K562 (cell line): ENCODE measurements around the gene BTG2. TPM values are rescaled to one million over a fixed set of nuclear protein-coding genes. Genes with fewer than 3 reads are reported as not detected.
"Not testable (repeated sequence)": the region's sequence is repeated elsewhere in the genome, so short reads cannot be mapped to it uniquely, and the experiment has no call there.

Experiments
- ATAC-seq: fragments of 200-7000 bp; cut with Tn5 transposase; 3 replicates; pipeline ENCODE4 v1.9.1; 2020; ENCODE audit warnings: moderate library complexity
- BruUV-seq: library from RNA; stranded (reverse); fragments of 400-500 nt; replicated peaks from 2 replicates; lab custom pipeline; 2021; lab: Mats Ljungman, UMichigan
- CTCF ChIA-PET: fragments of 300-600 bp; formaldehyde crosslinking; extraction: SDS; loops from one replicate; lab custom pipeline; 2021; ENCODE audit warnings: low intra/inter-chr PET ratio; lab: Yijun Ruan, JAX
- POLR2A ChIA-PET: fragments of 300-600, 350-650 bp; sonication (Branson Sonifier 250); formaldehyde crosslinking; extraction: SDS; loops from one replicate; lab custom pipeline; 2021; ENCODE audit warnings: antibody characterized with exemption, inconsistent platforms; lab: Yijun Ruan, JAX
- DNase-seq, 4 experiments: peaks; one replicate each; pipeline versions ENCODE4 v3.0.0 to v3.0.0-alpha.2; 2011 to 2018; ENCODE audit warnings: low spot score in 3 of 4, mixed read lengths in 3 of 4; ENCODE audit errors: extremely low read depth in 1 of 4
- FAIRE-seq: peaks from 2 replicates; lab custom pipeline; 2011; peaks lifted over from hg19 to GRCh38; lab: Jason Lieb, UNC
- H2AFZ ChIP-seq: 2 replicates; pipeline ENCODE4 v1.6.0; 2011; ENCODE audit warnings: low read depth, low read length, control low read depth, inconsistent platforms
- H3K27ac ChIP-seq: fragments of 200-600 bp; 3 replicates; pipeline ENCODE4 v1.8.0; 2011; ENCODE audit warnings: low read depth, mild to moderate bottlenecking, control low read depth, inconsistent platforms, low read length, moderate library complexity, mixed read lengths; ENCODE audit errors: extremely low read depth
- H3K27me3 ChIP-seq, 2 experiments: fragments of 300-600 bp in 1 of 2; 2 replicates in 1 of 2; 3 replicates in 1 of 2; pipeline versions ENCODE4 v1.6.0 to v1.8.0; 2011; ENCODE audit warnings: inconsistent platforms in 2 of 2, low read length in 2 of 2, mild to moderate bottlenecking in 1 of 2, mixed read lengths in 1 of 2, moderate library complexity in 1 of 2; ENCODE audit not compliant: control insufficient read depth in 2 of 2, insufficient read depth in 2 of 2
- H3K36me3 ChIP-seq: fragments of 300-600 bp; 3 replicates; pipeline ENCODE4 v1.8.0; 2011; ENCODE audit warnings: mild to moderate bottlenecking, low read length, inconsistent platforms; ENCODE audit not compliant: control insufficient read depth, insufficient read depth
- H3K4me1 ChIP-seq, 2 experiments: fragments of 200-600 bp in 1 of 2; replicated peaks in 1 of 2; 2 replicates in 1 of 2; 3 replicates in 1 of 2; pipeline versions ENCODE4 v1.5.1 to v1.8.0; 2011; ENCODE audit warnings: inconsistent platforms in 2 of 2, low read length in 2 of 2, mild to moderate bottlenecking in 1 of 2, mixed read lengths in 1 of 2, moderate library complexity in 1 of 2; ENCODE audit not compliant: control insufficient read depth in 2 of 2, insufficient read depth in 2 of 2
- H3K4me2 ChIP-seq: 2 replicates; pipeline ENCODE4 v1.6.1; 2011; ENCODE audit warnings: low read length, control low read depth, inconsistent platforms, mixed read lengths; ENCODE audit not compliant: insufficient read depth
- H3K4me3 ChIP-seq: fragments of 200-600 bp; sonication (generic), shearing (Covaris generic); 2 replicates; pipeline ENCODE4 v1.5.1; 2016; ENCODE audit warnings: control low read depth, inconsistent platforms
- H3K79me2 ChIP-seq: fragments of 200-600 bp; 3 replicates; pipeline ENCODE4 v1.8.0; 2011; ENCODE audit warnings: low read length, inconsistent platforms; ENCODE audit not compliant: control insufficient read depth, insufficient read depth
- H3K9ac ChIP-seq, 2 experiments: 2 replicates each; pipeline versions ENCODE4 v1.6.0 to v1.6.1; 2011; ENCODE audit warnings: low read depth in 2 of 2, low read length in 2 of 2, control low read depth in 1 of 2, inconsistent platforms in 1 of 2, mild to moderate bottlenecking in 1 of 2, mixed read lengths in 1 of 2; ENCODE audit not compliant: insufficient read depth in 1 of 2
- H3K9me1 ChIP-seq: one replicate; pipeline ENCODE4 v1.6.0; 2011; ENCODE audit warnings: inconsistent platforms, mild to moderate bottlenecking, low read length, moderate library complexity; ENCODE audit not compliant: control insufficient read depth, insufficient read depth
- H3K9me3 ChIP-seq: replicated peaks from 2 replicates; pipeline ENCODE4 v1.5.1; 2011; ENCODE audit warnings: low read depth, low read length, inconsistent platforms; ENCODE audit not compliant: control insufficient read depth, insufficient read depth
- H4K20me1 ChIP-seq: replicated peaks from 2 replicates; pipeline ENCODE4 v1.6.1; 2011; ENCODE audit warnings: low read length, inconsistent platforms, mixed read lengths; ENCODE audit not compliant: control insufficient read depth, insufficient read depth
- ARID1B ChIP-seq: fragments of 450-650 bp; IDR thresholded peaks from 2 replicates; pipeline ENCODE4 v1.6.1; 2016; ENCODE audit warnings: antibody characterized with exemption, mild to moderate bottlenecking, inconsistent platforms
- CBFA2T2 ChIP-seq: fragments of 450-650 bp; conservative IDR thresholded peaks from 2 replicates; pipeline ENCODE4 v1.6.1; 2017; ENCODE audit warnings: mild to moderate bottlenecking
- CBFA2T3 ChIP-seq: fragments of 450-650 bp; IDR thresholded peaks from 2 replicates; pipeline ENCODE4 v1.6.1; 2017
- KDM1A ChIP-seq, 2 experiments: fragments of 450-650 bp; IDR thresholded peaks; 2 replicates each; pipeline ENCODE4 v1.6.1; 2016; ENCODE audit warnings: mild to moderate bottlenecking in 2 of 2
- NFIC ChIP-seq: fragments of 450-650 bp; IDR thresholded peaks from 2 replicates; pipeline ENCODE4 v1.6.1; 2017; ENCODE audit warnings: mild to moderate bottlenecking, inconsistent platforms
- TAL1 ChIP-seq: fragments of 450-650 bp; IDR thresholded peaks from 2 replicates; pipeline ENCODE4 v1.6.1; 2016; ENCODE audit warnings: mild to moderate bottlenecking
- WGBS: fragments of 100-300 bp; shearing (Covaris generic); methylation state at CpG from one replicate; pipeline ENCODE4 v1.1.6; 2016; ENCODE audit warnings: low coverage, mixed read lengths; ENCODE audit not compliant: insufficient coverage; ENCODE audit errors: missing lambda C conversion rate; 5-methylcytosine and 5-hydroxymethylcytosine counted together
- in situ Hi-C: fragments of 300-500 bp; cut with MboI; formaldehyde crosslinking; loops from 4 replicates; pipeline ENCODE4 v1.15.0; 2018; ENCODE audit warnings: inconsistent platforms, mixed read lengths
- intact Hi-C: fragments of 100-400 bp; cut with micrococcal nuclease; formaldehyde crosslinking; loops from 2 replicates; pipeline ENCODE4 v1.14.2; 2022
- polyA plus RNA-seq, 8 experiments: library from polyadenylated mRNA; depleted of rRNA in 4 of 8; stranded (reverse) in 5 of 8; unstranded in 3 of 8; fragments of >200 nt; fragmentation: Nextera tagmentation in 2 of 8; fragmentation: Illumina TruSeq in 1 of 8; extraction: Ambion mirVana in 2 of 8; extraction: Trizol in 1 of 8; gene quantifications; 2 replicates each; pipeline versions ENCODE4 v1.2.1 to v1.2.3, GENCODE V29; 2011 to 2014; ENCODE audit warnings: inconsistent platforms in 1 of 8, missing spikeins in 1 of 8
- total RNA-seq, 7 experiments: library from RNA; depleted of rRNA in 6 of 7; stranded (reverse); fragments of >200 nt in 6 of 7; fragmentation: Illumina TruSeq in 2 of 7; extraction: Trizol in 2 of 7; gene quantifications; 2 replicates each; pipeline versions ENCODE4 v1.2.1 to v1.2.3, GENCODE V29; 2011 to 2021; ENCODE audit warnings: low replicate concordance in 1 of 7

BTG2 gene
- total and polyA plus RNA-seq, 9 of the 15 experiments (the other 6 are each of a cell fraction or from before 2014, with no cell fraction given): 2.3 to 41.9 (median 8.7) TPM

- FAIRE-seq, BruUV-seq, in situ Hi-C loops, H3K9ac ChIP-seq, DNase-seq, H3K9me1 ChIP-seq, H2AFZ ChIP-seq: not testable (repeated sequence)
- intact Hi-C loops: loop anchor here (5.0 kb wide), 2 partner anchors 149 to 176 kb away; no protein-coding TSS in a partner anchor
- WGBS: 0% methylated on average over 4 of the region's 5 CpGs
- peak; percentile 6; the same call in 1 of the 2 replicates for TF ChIP-seq ARID1B
- peak; percentile 76 for TF ChIP-seq CBFA2T3
- TF ChIP-seq KDM1A (IDR thresholded peaks at IDR 0.05): peak; percentile 9 to 55; a peak in 2 of 4 replicates
- peak; percentile 71 for TF ChIP-seq CBFA2T2
- peak; percentile 10; the same call in 1 of the 2 replicates for TF ChIP-seq NFIC
- peak; percentile 39; the same call in 1 of the 2 replicates for TF ChIP-seq TAL1
- TF ChIP-seq, all 486 proteins: peak for 6; not testable (repeated sequence) for 480
- H3K27ac ChIP-seq, ATAC-seq, H3K79me2 ChIP-seq, POLR2A ChIA-PET, H4K20me1 ChIP-seq, H3K4me3 ChIP-seq, H3K36me3 ChIP-seq, H3K4me2 ChIP-seq, H3K9me3 ChIP-seq, H3K4me1 ChIP-seq: not testable (repeated sequence)
- H3K27me3 ChIP-seq: peaks cover 13 to 18% of the 10 kb centered on the region in 2 experiments
- CTCF ChIA-PET: interaction anchor here (3.7 to 9.9 kb wide), 2 partner anchors 71 to 221 kb away, joined by 28 to 226 read pairs; no protein-coding TSS in a partner anchor
These were observed 39.2 kb upstream of the BTG2 start for GRCh38 chr1:203266140-203266539.
